Hepatocyte (in vitro differentiated cells): ENCODE results near the gene ADD2. TPM values are rescaled to one million over a fixed set of nuclear protein-coding genes. Genes with fewer than 3 reads are reported as not detected.

ENCODE experiments used
- DNase-seq: peaks from one replicate; pipeline ENCODE4 v3.0.0-alpha.2; 2016; ENCODE audit warnings: low spot score
- H2AFZ ChIP-seq: fragments of 200-600 bp; sonication (generic); 2 replicates; pipeline ENCODE4 v1.6.0; 2016; ENCODE audit warnings: antibody characterized with exemption, mild to moderate bottlenecking
- H3K27ac ChIP-seq: fragments of 200-600 bp; sonication (generic); 2 replicates; pipeline ENCODE4 v1.5.1; 2016; ENCODE audit warnings: mild to moderate bottlenecking
- H3K27me3 ChIP-seq: fragments of 200-600 bp; sonication (generic); 2 replicates; pipeline ENCODE4 v1.6.1; 2016
- H3K36me3 ChIP-seq: fragments of 200-600 bp; sonication (generic); replicated peaks from 2 replicates; pipeline ENCODE4 v1.5.1; 2016; ENCODE audit warnings: low read depth; ENCODE audit not compliant: insufficient read depth
- H3K4me1 ChIP-seq: fragments of 200-600 bp; sonication (generic); 2 replicates; pipeline ENCODE4 v1.5.1; 2016; ENCODE audit warnings: mild to moderate bottlenecking, moderate library complexity; ENCODE audit not compliant: insufficient read depth
- H3K4me2 ChIP-seq: fragments of 200-600 bp; sonication (generic); 2 replicates; pipeline ENCODE4 v1.6.0; 2016
- H3K4me3 ChIP-seq: fragments of 200-600 bp; sonication (generic); 2 replicates; pipeline ENCODE4 v1.5.1; 2016; ENCODE audit warnings: mild to moderate bottlenecking
- H3K79me2 ChIP-seq: fragments of 200-600 bp; sonication (generic); 2 replicates; pipeline ENCODE4 v1.6.0; 2017; ENCODE audit warnings: mild to moderate bottlenecking
- H3K9me2 ChIP-seq: fragments of 200-600 bp; sonication (generic); replicated peaks from 2 replicates; pipeline ENCODE4 v1.6.0; 2017; ENCODE audit warnings: mild to moderate bottlenecking; ENCODE audit not compliant: insufficient read depth
- H3K9me3 ChIP-seq: fragments of 200-600 bp; sonication (generic); 2 replicates; pipeline ENCODE4 v1.5.1; 2016; ENCODE audit warnings: low read depth, mild to moderate bottlenecking
- H4K20me1 ChIP-seq: fragments of 200-600 bp; sonication (generic); 2 replicates; pipeline ENCODE4 v1.6.0; 2016; ENCODE audit warnings: mild to moderate bottlenecking; ENCODE audit not compliant: insufficient read depth, poor library complexity, severe bottlenecking
- CTCF ChIP-seq: fragments of 200-600 bp; sonication (generic); IDR thresholded peaks from 2 replicates; pipeline ENCODE4 v1.5.1; 2016; ENCODE audit warnings: antibody characterized with exemption, mild to moderate bottlenecking; ENCODE audit not compliant: poor library complexity
- EZH2 ChIP-seq: fragments of 200-600 bp; sonication (generic); IDR thresholded peaks from 2 replicates; pipeline ENCODE4 v1.6.1; 2016; ENCODE audit warnings: antibody characterized with exemption, mild to moderate bottlenecking, borderline replicate concordance
- EZH2phosphoT487 ChIP-seq: fragments of 200-600 bp; sonication (generic); IDR thresholded peaks from one replicate; pipeline ENCODE4 v1.6.1; 2018; ENCODE audit warnings: antibody characterized with exemption, mild to moderate bottlenecking, low read depth, moderate library complexity; ENCODE audit not compliant: unreplicated experiment, severe bottlenecking
- WGBS: methylation state at CpG from one replicate; pipeline ENCODE4 v1.1.6; 2016; ENCODE audit warnings: low lambda C conversion rate; ENCODE audit errors: missing lambda C conversion rate; 5-methylcytosine and 5-hydroxymethylcytosine counted together
- polyA plus RNA-seq: library from polyadenylated mRNA; unstranded; fragments of >200 nt; fragmentation: Nextera tagmentation; extraction: Ambion mirVana; gene quantifications from 2 replicates; pipeline ENCODE4 v1.2.1, GENCODE V29; 2016
- total RNA-seq: library from RNA; depleted of rRNA; stranded (reverse); fragments of >200 nt; gene quantifications from 2 replicates; pipeline ENCODE4 v1.2.3, GENCODE V29; 2014

Gene ADD2
- total and polyA plus RNA-seq, 2 experiments from 2014 or later, result 0.74 to 2.4 TPM

- Histone ChIP-seq H3K36me3 (no peaks in the 10 kb centered on the region), H4K20me1 (no peaks in the 10 kb centered on the region), H3K9me3 (no peaks in the 10 kb centered on the region), H3K4me3 (no peak overlapping the region), H3K27me3 (no peaks in the 10 kb centered on the region), H3K79me2 (no peaks in the 10 kb centered on the region), H3K27ac (no peak overlapping the region), H3K4me2 (no peak overlapping the region), H3K4me1 (no peaks in the 10 kb centered on the region), H2AFZ (no peak overlapping the region), H3K9me2 (no peaks in the 10 kb centered on the region)
- WGBS, result 82% methylated on average over 4 of the region's 4 CpGs
- DNase-seq, result no peak
- TF ChIP-seq EZH2 (no peak), CTCF (no peak), EZH2phosphoT487 (no peak)
Observed at GRCh38 chr2:70684846-70685622, 83.0 kb downstream of the ADD2 start.

GRCh38 chr2:70683455-70683854, 84.5 kb downstream of the ADD2 start:
- TF ChIP-seq CTCF (no peak), EZH2phosphoT487 (no peak), EZH2 (no peak)
- Histone ChIP-seq H3K79me2 (no peaks in the 10 kb centered on the region), H3K4me1 (no peaks in the 10 kb centered on the region), H3K4me2 (no peak overlapping the region), H3K36me3 (no peaks in the 10 kb centered on the region), H3K27ac (no peak overlapping the region), H3K9me3 (no peaks in the 10 kb centered on the region), H3K27me3 (no peaks in the 10 kb centered on the region), H3K9me2 (no peaks in the 10 kb centered on the region), H4K20me1 (no peaks in the 10 kb centered on the region), H3K4me3 (no peak overlapping the region), H2AFZ (no peak overlapping the region)
- DNase-seq, result no peak
- WGBS, result 93% methylated on average over 6 of the region's 6 CpGs

- no peak for DNase-seq
- H3K27me3 ChIP-seq, result no peaks in the 10 kb centered on the region
- H3K4me2 ChIP-seq, result no peak overlapping the region
- no peak for TF ChIP-seq CTCF
- no peak for TF ChIP-seq EZH2phosphoT487
- no peak for TF ChIP-seq EZH2
- H3K9me3 ChIP-seq, result no peaks in the 10 kb centered on the region
- no peaks in the 10 kb centered on the region for H3K79me2 ChIP-seq
- H2AFZ ChIP-seq, result no peak overlapping the region
- no peaks in the 10 kb centered on the region for H4K20me1 ChIP-seq
- no peak overlapping the region for H3K27ac ChIP-seq
- WGBS, result 70% methylated on average over 2 of the region's 2 CpGs
- H3K36me3 ChIP-seq, result no peaks in the 10 kb centered on the region
- no peak overlapping the region for H3K4me3 ChIP-seq
- H3K9me2 ChIP-seq, result no peaks in the 10 kb centered on the region
- no peaks in the 10 kb centered on the region for H3K4me1 ChIP-seq
Observed at GRCh38 chr2:70680735-70681134, 87.3 kb downstream of the ADD2 start.
